SU-DHL-6 (cell line): ENCODE results near the gene CCDC8.

Experiments used
- H2AFZ ChIP-seq: fragments of 200-600 bp; sonication (generic); 2 replicates; pipeline ENCODE4 v1.6.1; 2014; ENCODE audit warnings: low read depth, mild to moderate bottlenecking, moderate library complexity, mixed read lengths, antibody characterized with exemption, low read length; ENCODE audit not compliant: severe bottlenecking
- H3F3A ChIP-seq: fragments of 200-600 bp; shearing (Covaris generic); 2 replicates; pipeline ENCODE4 v1.6.0; 2016; ENCODE audit warnings: antibody characterized with exemption, mild to moderate bottlenecking; ENCODE audit not compliant: insufficient read depth
- H3K27ac ChIP-seq: fragments of 200-600 bp; sonication (generic); 2 replicates; pipeline ENCODE4 v1.5.1; 2016; ENCODE audit warnings: low read depth, mild to moderate bottlenecking, low read length, moderate library complexity, mixed read lengths
- H3K27me3 ChIP-seq: fragments of 200-600 bp; sonication (generic), shearing (Covaris generic); 2 replicates; pipeline ENCODE4 v1.6.0; 2014; ENCODE audit warnings: mild to moderate bottlenecking, low read length
- H3K36me3 ChIP-seq: fragments of 200-600 bp; sonication (generic); 2 replicates; pipeline ENCODE4 v1.6.1; 2014; ENCODE audit warnings: mild to moderate bottlenecking, low read length, mixed read lengths
- H3K4me2 ChIP-seq: fragments of 300-600, 200-600 bp; shearing (Covaris generic), sonication (generic); 2 replicates; pipeline ENCODE4 v1.6.0; 2014; ENCODE audit warnings: low read length, low read depth, mild to moderate bottlenecking; ENCODE audit not compliant: poor library complexity, severe bottlenecking
- H3K4me3 ChIP-seq: fragments of 200-600 bp; sonication (generic); 2 replicates; pipeline ENCODE4 v1.5.1; 2014; ENCODE audit warnings: antibody characterized with exemption, low read length, mild to moderate bottlenecking, mixed read lengths; ENCODE audit not compliant: insufficient read depth, poor library complexity, severe bottlenecking
- H3K79me2 ChIP-seq: fragments of 200-600 bp; sonication (generic); 2 replicates; pipeline ENCODE4 v1.6.1; 2014; ENCODE audit warnings: mild to moderate bottlenecking, low read length, moderate library complexity; ENCODE audit not compliant: insufficient read depth
- H3K9ac ChIP-seq: fragments of 200-600 bp; sonication (generic); 2 replicates; pipeline ENCODE4 v1.7.0; 2014; ENCODE audit warnings: mild to moderate bottlenecking, low read length
- H3K9me2 ChIP-seq: fragments of 200-600 bp; sonication (generic); replicated peaks from 2 replicates; pipeline ENCODE4 v1.6.1; 2014; ENCODE audit warnings: low read length; ENCODE audit not compliant: insufficient read depth
- H3K9me3 ChIP-seq: fragments of 200-600 bp; sonication (generic); 2 replicates; pipeline ENCODE4 v1.6.1; 2014; ENCODE audit warnings: low read length, mixed read lengths; ENCODE audit not compliant: insufficient read depth
- H4K20me1 ChIP-seq: fragments of 200-600 bp; sonication (generic); 2 replicates; pipeline ENCODE4 v1.6.1; 2014; ENCODE audit warnings: low read depth, mild to moderate bottlenecking, antibody characterized with exemption, low read length, moderate library complexity, mixed read lengths
- EZH2phosphoT487 ChIP-seq: fragments of 200-600 bp; sonication (generic), shearing (Covaris generic); conservative IDR thresholded peaks from 2 replicates; pipeline ENCODE4 v1.6.1; 2018; ENCODE audit warnings: mild to moderate bottlenecking, antibody characterized with exemption, low read length, moderate library complexity, mixed read lengths
- TF ChIP-seq, protein P1 (sequence below): fragments of 200-600 bp; sonication (generic); IDR thresholded peaks from one replicate; pipeline ENCODE4 v1.5.1; 2017; ENCODE audit warnings: antibody characterized with exemption, mild to moderate bottlenecking, low read length, moderate library complexity; ENCODE audit not compliant: insufficient read depth, poor library complexity, severe bottlenecking

The CCDC8 gene

GRCh38 chr19:46374536-46375475 lies 38.6 kb downstream of the CCDC8 start:
- H3K27me3 ChIP-seq, result no peaks in the 10 kb centered on the region
- 0 out of 2 replicates have a peak, but pooled peaks cover 4% of the 10 kb centered on the region for H4K20me1 ChIP-seq
- H3K9me3 ChIP-seq, result no peaks in the 10 kb centered on the region
- TF ChIP-seq EZH2phosphoT487, result no peak
- TF ChIP-seq, protein P1, sequence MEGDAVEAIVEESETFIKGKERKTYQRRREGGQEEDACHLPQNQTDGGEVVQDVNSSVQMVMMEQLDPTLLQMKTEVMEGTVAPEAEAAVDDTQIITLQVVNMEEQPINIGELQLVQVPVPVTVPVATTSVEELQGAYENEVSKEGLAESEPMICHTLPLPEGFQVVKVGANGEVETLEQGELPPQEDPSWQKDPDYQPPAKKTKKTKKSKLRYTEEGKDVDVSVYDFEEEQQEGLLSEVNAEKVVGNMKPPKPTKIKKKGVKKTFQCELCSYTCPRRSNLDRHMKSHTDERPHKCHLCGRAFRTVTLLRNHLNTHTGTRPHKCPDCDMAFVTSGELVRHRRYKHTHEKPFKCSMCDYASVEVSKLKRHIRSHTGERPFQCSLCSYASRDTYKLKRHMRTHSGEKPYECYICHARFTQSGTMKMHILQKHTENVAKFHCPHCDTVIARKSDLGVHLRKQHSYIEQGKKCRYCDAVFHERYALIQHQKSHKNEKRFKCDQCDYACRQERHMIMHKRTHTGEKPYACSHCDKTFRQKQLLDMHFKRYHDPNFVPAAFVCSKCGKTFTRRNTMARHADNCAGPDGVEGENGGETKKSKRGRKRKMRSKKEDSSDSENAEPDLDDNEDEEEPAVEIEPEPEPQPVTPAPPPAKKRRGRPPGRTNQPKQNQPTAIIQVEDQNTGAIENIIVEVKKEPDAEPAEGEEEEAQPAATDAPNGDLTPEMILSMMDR, result no peak
- H3F3A ChIP-seq, result no peaks in the 10 kb centered on the region
- no peak overlapping the region for H3K27ac ChIP-seq
- no peak overlapping the region for H2AFZ ChIP-seq
- 0 out of 2 replicates have a peak, but pooled peaks cover 14% of the 10 kb centered on the region for H3K36me3 ChIP-seq
- no peak overlapping the region for H3K9ac ChIP-seq
- H3K4me2 ChIP-seq, result no peak overlapping the region
- no peak overlapping the region for H3K4me3 ChIP-seq
- H3K79me2 ChIP-seq, result peaks cover 37% of the 10 kb centered on the region
- no peaks in the 10 kb centered on the region for H3K9me2 ChIP-seq

DNA sequence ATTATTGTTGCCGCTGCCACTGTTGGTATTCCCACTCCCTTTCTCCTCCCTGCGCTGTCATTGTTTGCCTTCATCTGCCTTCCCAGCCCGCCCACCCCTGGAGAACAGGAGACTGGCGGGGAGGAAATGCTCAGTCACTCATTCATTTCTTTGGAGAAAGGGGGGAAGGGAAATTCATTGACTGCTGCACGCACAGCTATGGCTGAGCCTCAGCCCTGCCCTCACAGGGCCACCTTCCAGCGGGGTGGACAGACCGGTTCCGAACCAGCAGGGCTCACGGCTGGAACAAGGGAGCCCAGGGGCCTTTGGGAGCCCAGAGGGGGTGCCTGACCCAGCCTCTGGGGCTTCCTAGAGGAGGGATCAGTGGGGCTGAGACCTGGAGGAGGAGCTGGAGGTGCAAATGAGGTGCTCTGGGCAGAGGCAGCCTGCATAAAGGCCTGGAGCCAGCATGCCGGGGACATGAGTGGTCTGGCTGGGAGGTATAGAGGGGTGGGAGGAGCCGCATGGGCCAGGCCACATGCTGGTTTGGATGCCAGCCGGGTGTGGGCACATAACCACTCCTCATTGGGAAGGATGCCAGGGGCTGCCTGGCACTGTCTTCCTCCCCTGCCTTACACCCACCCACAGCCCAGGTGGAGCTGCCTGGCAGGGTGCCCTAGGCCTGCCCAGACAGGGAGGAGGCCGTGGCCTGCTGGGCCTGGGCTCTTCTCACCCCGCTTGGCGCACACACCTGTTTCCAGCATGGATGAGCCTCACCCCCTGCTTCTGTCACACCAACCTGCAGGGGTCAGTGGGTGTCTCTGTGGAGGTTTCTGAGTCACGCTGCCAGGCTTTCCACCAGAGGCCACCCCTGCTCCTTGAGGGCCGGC lies 39.6 kb downstream of the CCDC8 start:
- Histone ChIP-seq H2AFZ (no peak overlapping the region), H3K27me3 (no peaks in the 10 kb centered on the region), H3K4me2 (no peak overlapping the region), H3K9me3 (no peaks in the 10 kb centered on the region), H3K27ac (no peak overlapping the region), H4K20me1 (0 out of 2 replicates have a peak, but pooled peaks cover 4% of the 10 kb centered on the region), H3F3A (no peaks in the 10 kb centered on the region), H3K9me2 (no peaks in the 10 kb centered on the region), H3K36me3 (0 out of 2 replicates have a peak, but pooled peaks cover 8% of the 10 kb centered on the region), H3K9ac (no peak overlapping the region), H3K79me2 (peaks cover 41% of the 10 kb centered on the region), H3K4me3 (no peak overlapping the region)
- TF ChIP-seq, protein P1, result no peak
- TF ChIP-seq EZH2phosphoT487, result no peak

DNA sequence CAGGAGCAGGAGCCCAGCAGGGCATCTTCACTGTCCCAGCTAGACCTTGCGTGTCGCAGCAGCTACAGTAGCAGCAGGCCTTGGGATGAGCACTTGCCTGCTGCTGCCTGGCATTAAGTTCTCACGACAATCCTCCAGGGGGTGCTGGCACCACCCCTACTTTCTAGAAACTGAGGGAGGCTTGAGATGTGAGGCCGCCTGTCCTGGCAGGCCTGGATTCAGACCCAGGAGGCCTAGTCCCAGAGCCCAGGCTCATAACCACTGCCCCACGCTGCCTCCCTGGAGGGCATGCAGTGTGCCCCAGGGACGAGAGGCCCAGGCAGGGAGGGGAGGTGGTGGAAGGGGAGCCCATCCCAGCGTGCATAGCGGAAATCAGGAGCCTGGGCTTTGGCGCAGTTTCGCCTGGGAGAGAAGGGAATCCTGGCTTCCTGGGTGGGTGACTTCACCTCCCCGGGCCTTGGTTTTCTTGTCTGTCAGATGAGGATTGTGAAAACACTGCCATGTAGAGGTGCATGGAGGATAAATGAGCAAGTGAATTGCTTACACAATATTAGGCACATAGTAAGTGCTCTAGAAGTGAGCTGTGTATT lies 40.4 kb downstream of the CCDC8 start:
- TF ChIP-seq EZH2phosphoT487, result no peak
- TF ChIP-seq, protein P1, result no peak
- H3K36me3 ChIP-seq, result 0 out of 2 replicates have a peak, but pooled peaks cover 2% of the 10 kb centered on the region
- no peaks in the 10 kb centered on the region for H3F3A ChIP-seq
- H3K27ac ChIP-seq, result no peak overlapping the region
- H3K9ac ChIP-seq, result no peak overlapping the region
- H3K9me3 ChIP-seq, result no peaks in the 10 kb centered on the region
- H3K27me3 ChIP-seq, result no peaks in the 10 kb centered on the region
- H3K9me2 ChIP-seq, result no peaks in the 10 kb centered on the region
- peaks cover 43% of the 10 kb centered on the region for H3K79me2 ChIP-seq
- no peak overlapping the region for H3K4me2 ChIP-seq
- no peak overlapping the region for H3K4me3 ChIP-seq
- H2AFZ ChIP-seq, result no peak overlapping the region
- H4K20me1 ChIP-seq, result 0 out of 2 replicates have a peak, but pooled peaks cover 4% of the 10 kb centered on the region
